Parathyroid adenoma (tissue), 2 donors: Measurements from ENCODE around the gene ITPKC.

Experiments used
- H2AFZ ChIP-seq: fragments of 300-600 bp; sonication (generic); one replicate; pipeline ENCODE4 v1.7.0; 2017; ENCODE audit warnings: antibody characterized with exemption, mild to moderate bottlenecking
- H3K27ac ChIP-seq: fragments of 300-600 bp; sonication (generic); one replicate; pipeline ENCODE4 v1.7.0; 2017
- H3K27me3 ChIP-seq: fragments of 300-600 bp; sonication (generic); one replicate; pipeline ENCODE4 v1.7.0; 2017; ENCODE audit warnings: low read length; ENCODE audit not compliant: control insufficient read depth, insufficient read depth
- H3K36me3 ChIP-seq: fragments of 300-600 bp; sonication (generic); one replicate; pipeline ENCODE4 v1.7.0; 2017; ENCODE audit warnings: low read length; ENCODE audit not compliant: control insufficient read depth, insufficient read depth
- H3K4me1 ChIP-seq: fragments of 300-600 bp; sonication (generic); one replicate; pipeline ENCODE4 v1.7.0; 2017; ENCODE audit warnings: control low read depth
- H3K4me2 ChIP-seq: fragments of 300-600 bp; sonication (generic); one replicate; pipeline ENCODE4 v1.7.0; 2017; ENCODE audit warnings: low read length
- H3K4me3 ChIP-seq: fragments of 300-600 bp; sonication (generic); one replicate; pipeline ENCODE4 v1.7.0; 2017; ENCODE audit warnings: low read depth, low read length
- H3K79me2 ChIP-seq: fragments of 300-600 bp; sonication (generic); one replicate; pipeline ENCODE4 v1.7.0; 2017; ENCODE audit warnings: control low read depth
- H3K9ac ChIP-seq: fragments of 300-600 bp; sonication (generic); one replicate; pipeline ENCODE4 v1.7.0; 2017; ENCODE audit warnings: mild to moderate bottlenecking
- H3K9me3 ChIP-seq: fragments of 300-600 bp; sonication (generic); one replicate; pipeline ENCODE4 v1.7.0; 2017; ENCODE audit warnings: low read length; ENCODE audit not compliant: control insufficient read depth
- TF ChIP-seq, protein P1 (sequence below): fragments of 300-600 bp; sonication (generic); IDR thresholded peaks from one replicate; pipeline ENCODE4 v1.7.0; 2017; ENCODE audit warnings: antibody characterized with exemption, mild to moderate bottlenecking
- donor health status: primary hyperparathyroidism.

ITPKC gene

DNA sequence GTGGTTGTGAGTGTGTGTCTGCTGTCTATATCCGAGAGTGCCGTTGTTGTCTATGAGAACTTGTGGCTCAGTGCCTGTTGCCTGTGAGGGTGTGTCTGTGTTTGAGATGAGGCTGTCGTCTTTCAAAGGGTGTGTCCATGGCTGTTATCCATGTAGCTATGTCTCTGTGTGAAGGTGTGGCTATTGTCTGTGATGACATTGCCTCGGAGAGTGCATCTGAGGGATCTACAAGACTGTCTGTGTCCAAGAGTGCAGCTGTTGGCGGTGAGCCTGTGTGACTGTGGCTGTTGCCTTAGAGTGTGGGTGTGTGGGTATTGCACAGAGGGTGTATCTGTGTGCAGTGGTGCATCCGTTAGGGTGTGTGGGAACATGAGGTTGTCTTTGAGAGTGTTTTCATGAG lies 31.3 kb upstream of the ITPKC start:
- H3K9ac ChIP-seq = no peak overlapping the region
- no peaks in the 10 kb centered on the region for H3K9me3 ChIP-seq
- no peak overlapping the region for H3K4me2 ChIP-seq
- H3K4me1 ChIP-seq = peaks cover 3% of the 10 kb centered on the region
- H3K4me3 ChIP-seq = no peak overlapping the region
- no peaks in the 10 kb centered on the region for H3K36me3 ChIP-seq
- H2AFZ ChIP-seq = no peak overlapping the region
- TF ChIP-seq, protein P1, sequence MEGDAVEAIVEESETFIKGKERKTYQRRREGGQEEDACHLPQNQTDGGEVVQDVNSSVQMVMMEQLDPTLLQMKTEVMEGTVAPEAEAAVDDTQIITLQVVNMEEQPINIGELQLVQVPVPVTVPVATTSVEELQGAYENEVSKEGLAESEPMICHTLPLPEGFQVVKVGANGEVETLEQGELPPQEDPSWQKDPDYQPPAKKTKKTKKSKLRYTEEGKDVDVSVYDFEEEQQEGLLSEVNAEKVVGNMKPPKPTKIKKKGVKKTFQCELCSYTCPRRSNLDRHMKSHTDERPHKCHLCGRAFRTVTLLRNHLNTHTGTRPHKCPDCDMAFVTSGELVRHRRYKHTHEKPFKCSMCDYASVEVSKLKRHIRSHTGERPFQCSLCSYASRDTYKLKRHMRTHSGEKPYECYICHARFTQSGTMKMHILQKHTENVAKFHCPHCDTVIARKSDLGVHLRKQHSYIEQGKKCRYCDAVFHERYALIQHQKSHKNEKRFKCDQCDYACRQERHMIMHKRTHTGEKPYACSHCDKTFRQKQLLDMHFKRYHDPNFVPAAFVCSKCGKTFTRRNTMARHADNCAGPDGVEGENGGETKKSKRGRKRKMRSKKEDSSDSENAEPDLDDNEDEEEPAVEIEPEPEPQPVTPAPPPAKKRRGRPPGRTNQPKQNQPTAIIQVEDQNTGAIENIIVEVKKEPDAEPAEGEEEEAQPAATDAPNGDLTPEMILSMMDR = no peak
- no peaks in the 10 kb centered on the region for H3K27me3 ChIP-seq
- H3K79me2 ChIP-seq = no peaks in the 10 kb centered on the region
- no peak overlapping the region for H3K27ac ChIP-seq

DNA sequence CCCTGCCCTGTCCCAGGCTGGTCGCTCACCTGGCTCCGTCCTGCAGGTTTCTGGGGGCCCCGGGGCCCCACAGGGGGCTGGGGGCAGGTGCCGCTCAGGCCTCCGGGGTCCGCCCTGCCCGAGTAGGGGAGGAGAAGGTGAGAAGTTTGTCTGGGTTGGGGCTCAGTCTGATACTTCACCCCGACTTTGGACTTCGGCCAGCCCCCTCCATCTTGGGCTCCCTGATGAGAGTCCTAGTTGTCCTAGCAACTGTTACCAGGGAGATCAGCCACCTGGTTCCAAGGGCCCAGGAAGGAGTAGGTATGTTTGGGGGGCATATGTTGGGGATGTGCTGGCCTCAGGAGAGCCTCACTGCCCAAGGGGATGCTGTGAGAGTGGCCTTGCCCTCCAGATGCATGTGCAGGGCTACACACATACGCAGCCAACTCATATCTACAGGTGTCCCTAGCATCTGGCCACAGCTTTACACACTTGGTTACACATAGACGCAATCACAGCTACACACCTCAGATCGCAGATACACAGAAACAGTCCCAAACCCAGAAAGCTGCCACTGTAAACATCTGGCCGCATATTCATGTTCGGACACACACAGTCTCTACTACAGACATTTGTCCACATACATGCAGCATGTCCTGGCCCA lies 29.9 kb upstream of the ITPKC start:
- Histone ChIP-seq H3K27ac (no peak overlapping the region), H3K27me3 (no peaks in the 10 kb centered on the region), H3K36me3 (no peaks in the 10 kb centered on the region), H3K4me2 (no peak overlapping the region), H3K79me2 (no peaks in the 10 kb centered on the region), H3K4me3 (no peak overlapping the region), H3K9me3 (no peaks in the 10 kb centered on the region), H3K4me1 (peaks cover 3% of the 10 kb centered on the region), H3K9ac (no peak overlapping the region), H2AFZ (no peak overlapping the region)
- TF ChIP-seq, protein P1 = no peak

DNA sequence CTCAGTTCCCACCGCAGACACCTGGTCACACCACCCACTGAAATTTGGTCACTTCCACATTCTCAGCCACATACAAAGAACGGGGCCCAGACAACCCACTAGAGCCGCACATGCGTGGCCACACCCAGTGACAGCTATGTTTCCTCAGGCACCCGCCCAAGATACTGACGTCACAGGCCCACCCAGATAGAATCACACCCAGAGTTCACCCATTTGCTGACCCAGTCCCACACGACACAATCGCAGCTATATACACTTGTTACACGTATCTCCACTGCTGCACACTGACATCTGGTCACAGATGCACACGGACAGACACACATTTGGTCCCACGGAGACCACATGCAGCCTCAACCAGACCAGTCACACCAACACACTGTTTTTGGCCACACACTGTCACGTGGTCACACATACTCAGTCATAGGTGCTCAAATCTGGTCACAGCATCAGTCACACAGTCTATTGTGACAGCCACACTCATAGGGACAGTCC lies 29.3 kb upstream of the ITPKC start:
- Histone ChIP-seq H3K4me3 (no peak overlapping the region), H3K79me2 (no peaks in the 10 kb centered on the region), H3K9me3 (no peaks in the 10 kb centered on the region), H3K27ac (no peak overlapping the region), H3K27me3 (no peaks in the 10 kb centered on the region), H3K4me2 (no peak overlapping the region), H2AFZ (no peak overlapping the region), H3K36me3 (no peaks in the 10 kb centered on the region), H3K9ac (no peak overlapping the region), H3K4me1 (peaks cover 3% of the 10 kb centered on the region)
- TF ChIP-seq, protein P1 = no peak

DNA sequence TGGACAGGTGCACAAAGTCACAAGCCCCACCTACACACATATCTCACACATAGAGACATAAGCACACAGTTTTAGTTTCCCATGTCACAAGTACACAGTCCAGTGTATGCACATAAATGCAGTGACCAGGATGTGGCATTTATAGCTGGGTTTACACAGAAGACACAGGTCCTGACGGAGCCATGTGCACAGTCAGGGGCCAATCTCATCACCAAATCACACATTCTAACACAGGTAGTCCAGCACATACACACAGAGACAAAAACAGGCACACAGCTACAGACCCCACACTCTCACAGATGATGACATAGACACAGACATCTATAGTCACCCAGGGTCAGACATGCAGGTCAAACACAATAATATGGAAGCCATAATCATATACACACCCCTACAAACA lies 28.6 kb upstream of the ITPKC start:
- no peak overlapping the region for H3K9ac ChIP-seq
- H3K4me1 ChIP-seq = peaks cover 3% of the 10 kb centered on the region
- H3K4me2 ChIP-seq = no peak overlapping the region
- no peaks in the 10 kb centered on the region for H3K36me3 ChIP-seq
- H3K27ac ChIP-seq = no peak overlapping the region
- no peak overlapping the region for H2AFZ ChIP-seq
- no peaks in the 10 kb centered on the region for H3K27me3 ChIP-seq
- TF ChIP-seq, protein P1 = no peak
- H3K4me3 ChIP-seq = no peak overlapping the region
- no peaks in the 10 kb centered on the region for H3K79me2 ChIP-seq
- H3K9me3 ChIP-seq = no peaks in the 10 kb centered on the region

DNA sequence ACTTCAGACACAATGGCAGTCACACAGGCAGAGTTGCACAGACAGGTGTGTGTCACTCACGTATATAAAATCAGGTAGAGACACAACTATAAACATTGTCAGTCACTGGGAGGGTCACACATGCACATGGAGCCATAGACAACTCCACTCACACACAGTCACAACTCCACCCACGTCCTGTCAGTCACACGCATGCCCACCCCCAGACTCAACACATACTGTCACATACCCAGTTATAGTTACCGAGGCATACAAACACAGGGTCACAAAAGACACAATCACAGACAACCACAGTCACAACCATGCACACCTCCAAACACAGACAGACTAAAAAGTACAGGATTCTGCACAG lies 27.9 kb upstream of the ITPKC start:
- Histone ChIP-seq H3K36me3 (no peaks in the 10 kb centered on the region), H3K79me2 (no peaks in the 10 kb centered on the region), H3K27me3 (no peaks in the 10 kb centered on the region), H3K27ac (no peak overlapping the region), H3K9ac (no peak overlapping the region), H2AFZ (no peak overlapping the region), H3K4me2 (no peak overlapping the region), H3K9me3 (no peaks in the 10 kb centered on the region), H3K4me3 (no peak overlapping the region), H3K4me1 (peaks cover 3% of the 10 kb centered on the region)
- TF ChIP-seq, protein P1 = no peak
